ENCODE measurements around the gene ESAM. TPM values are rescaled to one million over a fixed set of nuclear protein-coding genes. Genes with fewer than 3 reads are reported as not detected.

ESAM gene
- polyA plus RNA-seq, 1 donor from 2014 or later, result 0.77 TPM

GRCh38 chr11:124717421-124717785 is 44.7 kb downstream of the ESAM start:
- Histone ChIP-seq H3K36me3 (ENCODE audit: insufficient read depth, low read length) (no peaks in the 10 kb centered on the region), H3K9me2 (ENCODE audit: insufficient read depth, low read length) (no peaks in the 10 kb centered on the region), H3K9me3 (ENCODE audit: low read length) (no peaks in the 10 kb centered on the region), H3K4me3 (ENCODE audit: low read length) (no peak overlapping the region), H3K27ac (ENCODE audit: low read length) (no peak overlapping the region), H4K20me1 (ENCODE audit: insufficient read depth) (no peaks in the 10 kb centered on the region), H2AFZ (ENCODE audit: low read depth, low read length) (no peak overlapping the region), H3K79me2 (replicated peaks; ENCODE audit: insufficient read depth, low read length) (no peaks in the 10 kb centered on the region), H3F3A (ENCODE audit: insufficient read depth, low read length, poor library complexity, severe bottlenecking) (no peaks in the 10 kb centered on the region), H3K9ac (ENCODE audit: low read length) (no peak overlapping the region), H3K4me2 (ENCODE audit: low read length) (no peak overlapping the region), H3K27me3 (ENCODE audit: insufficient read depth, low read depth, low read length) (peaks cover 31% of the 10 kb centered on the region)
- no peak for TF ChIP-seq SMC3 (conservative IDR thresholded peaks at IDR 0.05; ENCODE audit: poor library complexity)
- TF ChIP-seq TAF1 (IDR thresholded peaks at IDR 0.05; ENCODE audit: low read depth), result no peak
- TF ChIP-seq REST (IDR thresholded peaks at IDR 0.05; ENCODE audit: borderline replicate concordance), result no peak
- no peak for TF ChIP-seq EP300 (conservative IDR thresholded peaks at IDR 0.05; ENCODE audit: poor library complexity, severe bottlenecking)

DNA sequence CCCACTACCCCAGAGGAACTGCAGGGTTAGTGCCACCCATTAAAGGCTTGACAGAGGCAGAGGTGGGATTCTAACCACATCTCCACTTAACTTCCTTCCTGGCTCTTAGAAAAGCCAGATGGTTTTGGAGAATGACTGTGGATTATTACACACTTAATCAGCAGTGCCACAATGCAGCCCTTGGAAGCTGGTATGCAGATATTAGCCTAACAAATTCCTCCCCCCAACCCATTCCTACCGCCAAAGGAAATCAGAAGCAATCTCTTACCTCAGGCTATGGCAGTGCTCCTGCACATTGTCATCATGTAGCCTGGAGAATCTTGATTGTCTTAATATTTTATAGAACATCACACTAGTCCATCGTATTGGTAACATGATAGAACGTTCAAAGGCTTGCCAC is 45.5 kb downstream of the ESAM start:
- H2AFZ ChIP-seq (ENCODE audit: low read depth, low read length), result no peak overlapping the region
- no peaks in the 10 kb centered on the region for H3K9me3 ChIP-seq (ENCODE audit: low read length)
- H3F3A ChIP-seq (ENCODE audit: insufficient read depth, low read length, poor library complexity, severe bottlenecking), result no peaks in the 10 kb centered on the region
- no peaks in the 10 kb centered on the region for H3K9me2 ChIP-seq (ENCODE audit: insufficient read depth, low read length)
- no peaks in the 10 kb centered on the region for H3K79me2 ChIP-seq (replicated peaks; ENCODE audit: insufficient read depth, low read length)
- H3K27ac ChIP-seq (ENCODE audit: low read length), result no peak overlapping the region
- H3K9ac ChIP-seq (ENCODE audit: low read length), result no peak overlapping the region
- peaks cover 31% of the 10 kb centered on the region for H3K27me3 ChIP-seq (ENCODE audit: insufficient read depth, low read depth, low read length)
- no peak overlapping the region for H3K4me2 ChIP-seq (ENCODE audit: low read length)
- no peak for TF ChIP-seq EP300 (conservative IDR thresholded peaks at IDR 0.05; ENCODE audit: poor library complexity, severe bottlenecking)
- no peak for TF ChIP-seq MXI1 (conservative IDR thresholded peaks at IDR 0.05; ENCODE audit: poor library complexity, severe bottlenecking)
- TF ChIP-seq POLR2AphosphoS5 (IDR thresholded peaks at IDR 0.05), result no peak
- TF ChIP-seq RAD21 (conservative IDR thresholded peaks at IDR 0.05), result no peak
- no peak for TF ChIP-seq SMC3 (conservative IDR thresholded peaks at IDR 0.05; ENCODE audit: poor library complexity)
- no peak for TF ChIP-seq CTCF (IDR thresholded peaks at IDR 0.05; ENCODE audit: poor library complexity, severe bottlenecking)
- no peak for TF ChIP-seq REST (IDR thresholded peaks at IDR 0.05; ENCODE audit: borderline replicate concordance)
- TF ChIP-seq EZH2 (IDR thresholded peaks at IDR 0.05; ENCODE audit: borderline replicate concordance, insufficient read depth, low read length, poor library complexity, severe bottlenecking), result no peak
- no peak for TF ChIP-seq TAF1 (IDR thresholded peaks at IDR 0.05; ENCODE audit: low read depth)
- H4K20me1 ChIP-seq (ENCODE audit: insufficient read depth), result no peaks in the 10 kb centered on the region
- no peak overlapping the region for H3K4me3 ChIP-seq (ENCODE audit: low read length)
- H3K36me3 ChIP-seq (ENCODE audit: insufficient read depth, low read length), result no peaks in the 10 kb centered on the region
